GM21515 (cell line): ENCODE data around the gene OR51E2.
"Not testable (repeated sequence)": the region's sequence is repeated elsewhere in the genome, so short reads cannot be mapped to it uniquely, and the experiment has no call there.

Experiments used
- ATAC-seq: cut with Tn5 transposase; IDR thresholded peaks from one replicate; pipeline ENCODE4 v1.9.1; 2021; ENCODE audit not compliant: unreplicated experiment

OR51E2 gene, protein sequence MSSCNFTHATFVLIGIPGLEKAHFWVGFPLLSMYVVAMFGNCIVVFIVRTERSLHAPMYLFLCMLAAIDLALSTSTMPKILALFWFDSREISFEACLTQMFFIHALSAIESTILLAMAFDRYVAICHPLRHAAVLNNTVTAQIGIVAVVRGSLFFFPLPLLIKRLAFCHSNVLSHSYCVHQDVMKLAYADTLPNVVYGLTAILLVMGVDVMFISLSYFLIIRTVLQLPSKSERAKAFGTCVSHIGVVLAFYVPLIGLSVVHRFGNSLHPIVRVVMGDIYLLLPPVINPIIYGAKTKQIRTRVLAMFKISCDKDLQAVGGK

DNA sequence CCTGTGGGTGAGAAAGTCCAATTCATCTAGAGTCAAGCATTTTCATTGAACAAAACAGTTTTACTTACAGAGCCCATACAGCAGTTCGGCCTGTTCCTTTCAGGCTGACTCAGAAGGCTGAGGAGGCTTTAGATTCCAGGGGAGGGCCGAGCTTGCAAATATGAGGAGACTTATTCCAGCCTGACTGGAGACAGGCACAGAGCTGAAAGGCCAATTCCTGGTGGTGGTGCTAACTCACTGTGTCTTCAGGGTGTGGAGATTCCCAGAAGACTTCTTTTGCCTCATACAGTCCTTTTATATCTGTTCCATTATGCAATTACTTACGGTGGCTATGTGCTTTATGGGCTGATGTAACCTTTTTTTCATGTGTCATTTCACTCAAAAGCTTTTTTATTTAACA lies at the start of gene OR51E2:
Gene OR51E2 (minus strand): TSS at position 269 of the 400 bp plus-strand sequence. CDS start 15,142 bp downstream, outside the sequence.
- no peak for ATAC-seq

DNA sequence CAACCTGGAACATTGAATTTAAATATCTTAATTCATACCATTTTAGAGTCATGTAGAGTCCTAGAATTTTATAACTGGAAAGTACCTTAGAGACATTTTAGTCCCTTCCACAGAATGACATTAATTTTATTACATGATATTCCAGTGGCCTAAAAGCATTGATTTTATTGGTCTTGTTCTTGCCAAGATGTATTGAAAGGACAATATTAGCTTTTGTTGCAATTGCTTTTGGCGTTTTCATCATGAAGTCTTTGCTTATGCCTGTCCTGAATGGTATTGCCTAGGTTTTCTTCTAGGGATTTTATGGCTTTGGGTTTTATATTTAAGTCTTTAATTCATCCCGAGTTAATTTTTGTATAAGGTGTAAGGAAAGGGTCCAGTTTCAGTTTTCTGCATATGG lies 43.1 kb upstream of the OR51E2 start:
- ATAC-seq: no peak

DNA sequence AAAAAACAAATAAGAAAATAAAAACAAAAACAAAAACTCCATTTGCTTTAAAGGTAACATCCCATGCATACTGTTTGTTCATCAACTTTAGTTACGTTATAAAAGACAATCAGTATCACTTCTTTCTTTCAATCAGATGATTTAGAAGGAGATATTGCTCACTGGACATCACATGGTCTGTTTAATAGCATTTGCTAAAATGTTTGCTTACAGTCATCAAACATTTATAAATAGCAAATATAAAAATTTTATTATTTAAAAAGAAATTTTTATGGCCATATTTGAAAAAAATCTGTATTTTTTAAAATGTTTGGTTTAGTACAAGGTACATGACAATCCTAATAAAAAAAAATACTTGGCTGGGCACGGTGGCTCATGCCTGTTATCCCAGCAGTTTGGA lies 29.5 kb upstream of the OR51E2 start:
- ATAC-seq: no peak

DNA sequence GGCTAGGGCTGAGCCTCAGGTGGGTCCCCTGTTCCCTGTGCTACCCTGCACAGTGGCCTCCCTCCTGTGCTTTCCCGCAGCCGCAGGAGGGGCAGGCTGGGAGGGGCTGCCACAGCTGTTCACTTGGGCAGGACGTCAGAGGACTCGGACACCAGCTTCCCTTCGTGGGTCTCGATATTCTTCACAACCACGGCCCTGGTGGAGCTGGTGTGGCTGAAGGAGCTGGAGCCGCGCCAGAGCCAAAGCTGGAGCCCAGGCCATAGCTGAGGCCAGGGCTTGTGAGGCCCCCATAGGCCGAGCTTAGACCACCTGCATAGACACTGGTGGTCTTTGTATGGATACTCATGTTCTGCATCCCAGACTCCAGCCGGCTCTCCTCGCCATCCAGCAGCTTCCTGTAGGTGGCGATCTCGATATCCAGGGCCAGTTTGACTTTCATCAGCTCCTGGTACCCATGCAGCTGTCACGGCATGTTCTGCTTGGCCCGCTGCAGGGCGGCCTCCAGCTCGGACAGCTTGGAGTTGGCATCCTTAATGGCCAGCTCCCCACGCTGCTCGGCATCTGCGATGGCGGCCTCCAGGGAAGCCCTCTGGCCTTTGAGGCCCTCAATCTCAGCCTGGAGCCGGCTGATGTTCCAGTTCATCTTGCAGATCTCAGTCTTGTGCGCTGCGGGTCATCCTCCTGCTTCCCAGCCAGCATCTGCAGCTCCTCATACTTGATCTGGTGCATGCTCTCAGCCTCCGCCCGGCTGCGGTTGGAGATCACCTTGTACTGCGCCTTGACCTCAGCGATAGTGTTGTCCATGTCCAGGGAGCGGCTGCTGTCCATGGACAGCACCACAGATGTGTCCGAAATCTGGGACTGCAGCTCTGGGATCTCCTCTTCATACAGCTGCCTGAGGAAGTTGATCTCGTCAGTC lies 25.2 kb upstream of the OR51E2 start:
- ATAC-seq: not testable (repeated sequence)

DNA sequence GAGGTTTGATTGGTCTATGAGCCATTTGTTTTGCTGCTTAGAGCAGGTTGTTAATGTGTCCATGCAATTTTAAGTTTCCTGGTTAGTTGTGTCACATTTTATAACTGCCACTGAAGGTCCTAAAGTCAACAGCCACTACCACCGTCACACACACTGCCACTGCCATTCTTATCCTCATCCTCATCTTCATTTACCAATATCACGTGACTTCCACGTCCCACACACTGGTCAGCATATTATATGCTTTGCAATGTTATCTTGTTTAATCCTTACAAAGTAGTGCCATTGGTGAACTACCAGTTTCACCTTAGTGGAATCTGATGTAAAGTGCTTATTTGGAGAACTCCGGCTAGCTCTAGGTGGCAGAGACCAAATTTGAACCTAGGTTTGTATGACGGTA lies 16.6 kb upstream of the OR51E2 start:
- ATAC-seq: no peak

DNA sequence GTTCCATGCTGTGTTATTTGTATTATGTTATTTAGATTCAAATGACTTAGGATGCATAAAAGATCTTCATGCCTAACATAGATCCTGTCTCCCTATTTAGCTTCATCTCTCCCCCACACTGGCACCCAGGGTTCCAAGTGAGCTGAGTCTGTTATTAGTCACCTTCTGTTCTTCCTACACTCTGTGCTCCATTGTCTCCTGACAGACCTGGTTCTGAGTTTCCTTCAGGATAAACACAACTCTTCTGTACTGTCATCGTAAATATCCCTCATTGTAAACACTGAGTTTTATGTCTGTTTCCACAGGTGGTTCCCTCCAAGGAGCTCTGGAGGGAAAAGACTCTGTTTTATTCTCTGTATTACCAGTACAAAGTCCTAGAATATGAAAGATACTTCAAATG lies 15.6 kb upstream of the OR51E2 start:
- no peak for ATAC-seq

DNA sequence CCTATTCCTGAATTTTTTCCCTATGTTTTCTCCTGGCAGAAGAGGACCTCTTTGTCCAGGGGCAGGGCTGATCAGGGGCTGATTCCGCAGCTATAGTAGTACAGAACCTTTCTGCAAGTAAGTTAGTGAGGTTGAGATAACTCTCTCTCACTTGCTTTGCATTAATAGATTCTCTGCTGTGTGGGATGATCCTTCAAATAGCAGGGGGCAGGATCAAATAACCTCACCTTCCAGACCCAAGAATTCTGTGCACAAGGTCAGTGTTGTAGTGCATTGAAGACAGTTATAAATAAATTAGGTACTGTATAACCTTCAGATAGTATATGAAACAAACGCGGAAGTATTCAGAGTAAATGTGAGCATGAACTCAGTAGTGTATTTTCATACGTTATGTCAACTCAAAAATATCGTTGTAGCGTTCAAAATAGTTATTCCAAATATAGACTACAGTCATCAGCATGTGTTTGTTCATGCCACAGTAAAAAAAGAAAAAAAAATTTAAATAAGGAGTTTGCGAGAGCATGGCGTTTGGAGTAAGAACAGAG lies 7.2 kb upstream of the OR51E2 start:
- no peak for ATAC-seq

DNA sequence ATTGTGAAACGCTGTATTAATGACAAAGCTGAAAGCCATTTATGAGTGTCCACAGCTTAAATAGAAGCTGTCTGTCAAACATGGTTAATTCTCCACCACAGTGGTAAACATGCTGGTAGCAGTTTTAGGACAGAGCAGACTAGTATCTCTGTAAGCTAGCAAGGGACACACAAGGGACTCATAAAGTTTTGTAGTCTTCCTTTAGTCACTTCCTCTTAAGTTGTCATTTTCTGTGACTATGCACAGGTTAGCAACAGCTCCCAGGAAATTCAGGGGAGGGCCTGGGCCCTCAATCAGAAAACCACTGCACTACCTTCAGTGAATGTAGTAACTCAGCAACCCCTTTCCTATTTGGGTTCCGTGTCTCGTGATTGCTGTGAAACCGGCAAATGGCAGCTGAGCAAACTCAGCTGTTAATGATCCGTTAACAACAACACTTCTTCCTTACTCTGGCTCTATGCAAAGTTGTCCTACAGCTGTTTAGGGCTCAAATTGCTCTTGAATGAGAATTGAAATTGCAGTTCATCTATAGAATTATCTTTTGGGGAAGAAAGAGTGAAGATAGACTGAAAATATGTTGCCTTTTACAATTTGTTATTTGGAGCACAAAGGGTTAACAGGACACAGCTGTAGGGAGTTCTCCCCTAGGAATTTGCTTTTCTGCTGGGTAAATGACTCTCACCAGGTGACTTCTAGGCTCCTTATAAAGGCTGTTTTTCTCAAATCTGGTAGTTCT lies 6.6 kb upstream of the OR51E2 start, which contains the start of gene MMP26:
Gene MMP26 (plus strand): TSS at position 731 of the 736 bp plus-strand sequence.
- ATAC-seq: no peak

DNA sequence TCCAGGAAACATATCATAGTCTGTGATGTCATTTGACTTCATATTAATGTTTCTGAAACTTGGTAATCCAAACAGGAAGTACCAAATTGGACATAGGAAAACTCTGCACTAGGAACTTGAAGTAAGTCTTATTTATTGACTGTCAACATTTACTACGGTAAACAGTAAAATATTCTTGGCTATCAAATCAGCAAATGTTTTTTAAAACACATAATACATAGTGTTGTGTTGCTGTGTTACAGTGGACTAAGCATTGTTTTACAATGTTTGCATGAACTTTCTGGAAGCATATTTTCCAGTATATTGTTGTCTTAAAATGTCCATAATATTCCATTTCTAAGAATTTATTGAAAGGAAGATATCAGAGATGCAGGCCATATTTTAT lies 2.8 kb upstream of the OR51E2 start:
- no peak for ATAC-seq

DNA sequence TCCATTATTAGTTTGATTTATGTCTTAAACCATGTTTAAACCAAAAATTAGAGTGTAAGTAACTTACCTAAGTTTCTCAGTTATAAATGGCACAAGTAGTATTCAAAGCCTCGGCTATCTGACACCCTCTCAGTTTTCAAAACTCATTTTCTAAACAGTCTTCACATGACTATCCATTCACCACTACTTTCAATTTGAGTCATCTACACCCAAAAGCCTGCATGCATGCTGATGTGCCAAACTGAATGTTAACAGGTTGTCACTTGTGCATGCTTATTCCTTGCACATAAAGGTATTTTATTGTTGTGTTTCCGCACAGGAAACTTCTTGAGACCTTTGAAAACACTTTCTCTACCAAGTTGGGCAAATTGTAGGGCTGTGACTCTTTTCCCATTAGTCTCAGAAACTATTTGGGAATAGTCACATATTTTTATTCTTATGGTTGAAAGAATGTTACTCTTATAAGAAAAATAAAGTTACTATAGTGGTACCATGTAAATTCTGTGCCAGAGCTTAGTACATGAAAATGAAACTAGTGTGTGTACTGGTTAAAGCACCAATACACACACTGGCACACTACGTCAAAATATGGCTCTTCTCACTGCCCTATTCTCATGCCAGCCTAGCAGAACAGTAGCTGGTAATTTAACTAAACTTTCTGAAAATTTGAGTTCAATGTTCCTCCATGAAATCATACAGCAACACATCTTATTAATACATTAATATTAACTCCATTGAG lies 2.2 kb upstream of the OR51E2 start:
- peak; percentile 91 for ATAC-seq

DNA sequence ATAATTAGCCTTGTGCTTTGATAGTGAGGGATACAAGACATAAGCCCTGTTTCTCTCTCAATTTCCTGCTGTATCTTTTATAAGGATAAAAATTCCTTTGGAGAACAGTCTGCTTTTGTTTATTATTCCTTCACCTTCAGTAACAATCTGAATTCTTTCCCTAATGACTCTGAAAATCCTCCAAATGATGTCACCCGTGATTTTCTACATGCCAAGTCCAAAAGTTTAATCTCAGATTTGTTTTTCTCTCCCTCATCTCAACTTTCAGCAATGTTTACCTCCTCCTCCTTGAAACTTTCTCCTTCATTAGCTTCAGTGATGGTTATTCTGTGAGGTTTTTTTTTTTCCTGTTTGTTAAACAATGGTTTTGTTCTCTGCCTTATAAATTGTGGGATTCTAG lies 2.2 kb downstream of the OR51E2 start:
- no peak for ATAC-seq

DNA sequence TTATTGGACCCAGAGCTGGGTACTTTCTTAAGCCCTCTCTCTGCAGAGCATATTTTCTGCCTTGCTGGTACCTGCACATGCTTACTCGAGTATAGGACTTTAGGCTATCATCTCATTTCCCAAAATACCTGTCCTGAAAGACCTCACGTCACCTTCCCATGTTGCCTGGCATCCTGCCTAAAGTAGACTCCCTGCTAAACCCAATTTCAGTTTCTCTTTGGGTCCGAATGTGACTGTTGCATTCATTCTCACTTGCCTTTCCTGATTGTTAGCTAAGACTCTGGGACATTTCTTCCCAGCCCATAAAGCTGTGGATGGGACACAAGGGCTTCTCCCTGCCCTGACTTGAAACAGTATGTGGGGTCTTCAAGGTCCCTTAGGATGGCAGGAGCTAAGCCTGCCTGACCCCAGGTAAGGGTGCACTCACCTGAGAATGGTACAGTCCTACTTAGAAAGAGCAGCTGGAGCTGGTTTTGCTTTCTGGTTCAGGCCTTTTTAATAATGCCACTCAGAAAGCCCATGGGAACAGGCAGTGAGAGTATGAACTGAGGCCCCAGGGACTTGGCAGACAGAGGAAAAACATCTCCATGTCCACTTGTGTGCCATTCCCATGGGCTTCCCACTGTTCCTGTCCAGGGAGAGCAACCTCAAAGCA lies 12.9 kb downstream of the OR51E2 start:
- ATAC-seq: no peak

DNA sequence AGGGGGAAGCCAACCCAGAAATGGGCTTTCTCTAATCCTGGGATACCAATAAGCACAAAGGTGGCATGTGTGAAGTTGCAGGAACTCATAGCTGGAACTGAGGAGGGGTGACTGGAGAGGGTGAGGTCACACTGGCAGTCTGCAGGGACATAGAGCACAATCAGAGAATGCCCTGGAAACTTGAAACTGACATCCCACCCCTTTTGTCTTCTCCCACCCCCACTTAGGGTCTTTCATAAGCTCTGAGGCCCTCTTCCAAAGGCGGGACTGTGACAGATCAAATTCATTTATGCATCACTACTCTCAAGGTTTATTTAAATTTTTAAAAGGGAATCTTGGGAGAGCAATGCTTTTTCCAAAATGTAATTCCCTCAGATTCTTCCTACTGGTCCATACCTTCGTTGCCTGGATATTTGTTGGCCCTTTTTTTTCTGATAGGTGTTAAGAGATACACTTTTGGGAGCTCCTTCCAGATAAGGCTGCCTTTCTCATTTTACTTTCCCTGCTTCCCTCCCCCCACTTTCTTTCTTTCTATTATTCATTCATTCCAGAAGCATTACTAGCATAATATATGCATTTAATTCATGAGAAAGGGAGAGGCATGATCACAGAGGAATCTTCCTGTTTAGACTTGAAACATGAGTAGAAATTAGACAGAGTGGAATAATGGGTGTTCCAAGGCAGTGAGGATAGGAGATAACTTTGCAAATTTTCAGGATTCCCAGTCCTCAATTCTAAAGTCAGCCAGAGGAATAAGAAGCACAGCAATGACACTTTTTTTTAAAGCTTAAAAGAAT lies 14.8 kb downstream of the OR51E2 start:
- ATAC-seq: no peak

DNA sequence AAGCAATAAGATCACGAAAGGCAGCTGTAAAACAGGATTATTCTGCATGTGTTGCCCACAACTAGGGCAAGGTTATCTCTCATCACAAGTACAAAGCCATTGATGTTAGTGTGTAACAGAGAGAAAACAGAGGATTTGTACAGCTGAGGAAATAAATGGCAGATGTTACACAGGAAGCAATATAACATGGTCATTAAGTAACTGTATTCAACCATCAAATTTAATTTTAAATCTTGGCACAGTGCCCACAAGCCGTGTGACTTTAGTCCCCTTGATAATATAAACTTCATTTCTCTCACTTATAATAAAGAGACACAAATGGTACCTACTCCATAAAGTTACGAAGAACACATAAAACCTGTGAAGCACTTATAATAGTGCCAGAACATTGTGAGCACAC lies 17.3 kb downstream of the OR51E2 start:
- ATAC-seq: no peak

DNA sequence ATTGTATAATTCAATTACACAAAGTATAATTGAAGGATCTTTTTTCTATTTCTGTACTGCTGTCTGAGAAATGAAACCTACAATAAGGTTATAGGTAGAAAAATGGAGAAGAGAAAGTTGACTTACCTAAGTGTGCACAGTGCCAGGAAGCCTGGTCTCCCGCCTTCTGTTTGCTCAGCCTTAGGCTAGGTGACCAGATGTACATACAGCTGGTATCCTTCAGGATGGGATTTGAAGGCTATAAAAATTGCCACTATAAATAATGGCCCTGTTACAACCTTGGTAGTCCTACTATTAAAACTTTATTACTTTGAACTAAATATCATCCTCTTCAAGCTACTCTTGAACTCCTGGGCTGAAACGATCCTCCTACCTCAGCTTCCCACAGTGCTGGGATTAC lies 19.7 kb downstream of the OR51E2 start:
- ATAC-seq: no peak

DNA sequence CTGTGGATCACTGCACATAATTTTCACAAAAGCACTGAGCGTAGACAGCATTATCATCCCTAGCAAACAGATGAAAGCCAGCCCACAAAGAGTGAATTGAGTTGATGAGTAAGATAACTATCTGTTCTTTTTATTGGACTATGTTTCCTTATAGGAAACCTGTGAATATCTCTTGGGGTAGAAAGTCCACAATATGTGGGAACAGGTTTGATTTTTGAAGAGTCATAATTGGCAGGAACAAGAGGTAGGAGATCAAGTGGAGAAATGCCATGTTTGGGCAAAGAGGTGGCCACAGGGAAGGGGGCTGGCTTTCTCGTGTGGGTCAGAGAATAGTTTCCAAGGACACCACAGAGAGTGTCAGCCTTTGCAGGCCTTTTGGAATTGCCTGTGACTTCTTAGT lies 23.9 kb downstream of the OR51E2 start:
- no peak for ATAC-seq

DNA sequence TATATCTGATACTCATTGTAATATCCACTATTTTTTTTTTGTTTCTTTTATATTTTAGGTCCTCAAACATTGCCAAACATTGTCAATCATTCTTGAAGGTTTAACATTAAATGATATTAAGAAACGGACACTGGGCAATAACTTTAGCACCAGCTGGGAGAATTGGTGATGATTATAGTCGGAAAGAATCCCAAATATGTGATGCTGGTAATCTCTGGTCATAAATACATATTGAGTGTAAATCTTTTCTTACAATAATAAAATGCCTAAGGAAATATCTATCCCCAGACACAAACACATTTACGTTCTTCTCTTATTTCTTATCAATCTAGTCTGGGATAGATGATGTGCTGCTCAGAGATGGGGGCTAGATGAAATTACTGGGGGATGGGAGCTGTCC lies 25.2 kb downstream of the OR51E2 start:
- ATAC-seq: no peak

DNA sequence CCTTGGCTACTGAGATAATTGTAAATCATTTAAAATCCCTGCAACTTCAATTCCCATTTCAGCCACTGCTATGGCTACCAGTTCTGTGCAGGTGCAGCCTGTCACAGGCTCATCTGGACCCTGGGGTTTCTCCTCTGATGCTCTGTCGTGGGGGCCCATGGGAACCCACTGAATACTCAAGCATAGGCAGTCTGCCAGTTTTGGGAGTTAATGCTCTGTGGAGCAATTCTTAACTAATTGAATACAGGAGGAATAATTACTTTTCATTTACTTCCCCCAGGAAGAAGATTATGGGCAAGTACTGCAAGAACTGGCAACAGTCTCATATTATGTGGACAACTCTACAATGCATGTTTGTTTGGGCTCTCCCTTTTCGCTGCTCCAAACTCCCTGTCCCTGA lies 25.9 kb downstream of the OR51E2 start:
- no peak for ATAC-seq

DNA sequence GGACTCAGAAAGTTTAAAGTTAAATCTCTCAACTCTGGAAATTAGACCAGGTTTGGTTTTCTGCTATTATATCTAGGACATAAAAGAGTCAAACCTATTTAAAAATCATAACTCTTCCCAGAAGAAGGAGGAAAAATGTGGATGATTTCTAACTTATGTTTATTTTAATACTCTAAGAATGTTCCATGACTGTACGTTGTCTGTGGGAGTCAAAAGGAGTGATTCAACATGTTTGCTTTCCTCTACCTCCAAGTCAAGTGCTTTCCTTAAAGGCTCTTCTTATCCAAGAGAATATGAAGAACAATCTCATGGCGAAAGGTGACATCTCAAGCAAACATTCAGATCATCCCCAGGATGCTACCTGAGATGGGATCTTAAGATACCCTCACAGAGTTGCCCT lies 32.2 kb downstream of the OR51E2 start:
- ATAC-seq: no peak
